GM21717 (cell line): ENCODE data around the gene DUXA.

Experiments used
- ATAC-seq: cut with Tn5 transposase; IDR thresholded peaks from one replicate; pipeline ENCODE4 v1.9.1; 2021; ENCODE audit warnings: mild to moderate bottlenecking, moderate library complexity; ENCODE audit not compliant: unreplicated experiment

The DUXA gene

DNA sequence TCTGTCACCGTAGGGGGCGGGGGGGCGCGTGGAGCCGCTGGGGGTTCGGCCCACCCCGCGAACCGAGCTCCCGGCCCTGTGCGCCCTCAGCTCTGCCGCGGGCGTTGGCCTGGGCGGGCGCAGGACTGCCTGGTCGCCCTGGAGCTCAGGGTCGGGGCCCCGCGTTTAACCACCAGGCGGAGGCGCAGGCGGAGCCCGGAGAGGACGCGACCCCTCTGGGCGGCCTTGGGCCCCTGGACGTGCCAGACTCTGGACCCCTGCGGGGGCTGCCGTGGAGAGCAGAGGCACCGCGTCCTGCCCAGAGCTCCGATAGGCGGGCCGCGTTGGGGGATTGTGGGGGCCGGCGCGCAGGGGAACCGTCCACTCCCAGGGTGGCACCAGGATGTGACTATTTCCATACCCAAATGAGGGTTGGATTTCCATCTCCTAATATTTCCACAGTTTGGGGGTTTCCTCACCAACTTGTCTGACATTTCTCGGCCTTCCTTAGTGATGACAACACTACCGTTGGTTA lies 60.5 kb downstream of the DUXA start:
- ATAC-seq = no peak

DNA sequence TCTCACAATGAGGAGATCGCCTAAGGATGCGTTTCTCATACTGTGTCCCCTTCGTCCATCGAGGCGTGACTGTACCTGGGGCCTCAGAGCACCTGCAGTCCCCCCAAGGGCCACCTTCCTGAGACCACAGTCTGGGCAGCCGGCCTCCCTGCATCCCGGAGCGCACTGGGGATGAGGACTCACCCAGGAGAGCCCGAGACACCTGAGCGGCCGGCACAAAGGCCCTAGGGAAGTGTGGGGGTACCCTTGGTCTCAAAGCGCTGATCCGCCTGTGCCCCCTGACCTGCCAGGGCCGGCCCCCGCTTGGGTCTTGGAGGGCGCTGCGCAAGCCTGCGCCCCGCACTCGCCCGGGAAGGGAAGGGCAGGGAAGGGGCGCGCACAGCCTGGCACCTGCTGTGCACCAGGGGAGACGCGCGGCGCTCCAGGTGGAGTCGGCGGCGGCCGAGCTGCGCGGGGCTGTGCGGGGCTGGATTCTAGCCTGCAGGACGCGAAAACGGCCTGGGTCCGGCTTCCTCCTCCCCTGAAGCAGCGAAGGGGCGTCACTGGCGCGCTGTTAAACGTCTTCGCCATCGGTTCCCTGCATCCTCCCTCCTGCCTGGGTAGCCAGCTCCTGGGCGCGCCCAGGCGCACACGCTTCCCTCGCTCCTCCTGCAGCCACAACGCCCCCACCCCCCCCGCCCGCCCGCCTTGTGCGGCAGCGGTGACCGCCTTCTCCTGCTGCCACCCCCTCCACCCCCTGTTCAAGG lies 61.1 kb downstream of the DUXA start:
- no peak for ATAC-seq
